ENCODE data around the gene CHAT.

DNA sequence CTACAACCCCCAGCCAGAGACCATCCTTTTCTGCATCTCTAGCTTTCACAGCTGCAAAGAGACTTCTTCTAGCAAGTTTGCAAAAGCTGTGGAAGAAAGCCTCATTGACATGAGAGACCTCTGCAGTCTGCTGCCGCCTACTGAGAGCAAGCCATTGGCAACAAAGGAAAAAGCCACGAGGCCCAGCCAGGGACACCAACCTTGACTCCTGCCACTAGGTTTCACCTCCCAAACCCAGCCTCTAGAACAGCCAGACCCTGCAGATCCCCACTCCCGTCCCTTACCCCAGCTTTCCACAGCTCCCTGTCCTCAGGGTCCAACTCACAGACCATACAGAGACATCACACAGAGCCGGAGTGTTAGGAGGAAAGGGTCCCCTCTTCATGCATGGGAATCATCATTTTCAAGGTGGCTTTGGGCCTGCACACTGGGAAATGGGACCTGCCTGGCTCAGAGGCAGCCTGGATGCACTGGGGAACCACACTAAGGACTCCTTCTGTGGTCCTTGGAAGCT is 51.1 kb downstream of the CHAT start:
- TF ChIP-seq, protein P1, sequence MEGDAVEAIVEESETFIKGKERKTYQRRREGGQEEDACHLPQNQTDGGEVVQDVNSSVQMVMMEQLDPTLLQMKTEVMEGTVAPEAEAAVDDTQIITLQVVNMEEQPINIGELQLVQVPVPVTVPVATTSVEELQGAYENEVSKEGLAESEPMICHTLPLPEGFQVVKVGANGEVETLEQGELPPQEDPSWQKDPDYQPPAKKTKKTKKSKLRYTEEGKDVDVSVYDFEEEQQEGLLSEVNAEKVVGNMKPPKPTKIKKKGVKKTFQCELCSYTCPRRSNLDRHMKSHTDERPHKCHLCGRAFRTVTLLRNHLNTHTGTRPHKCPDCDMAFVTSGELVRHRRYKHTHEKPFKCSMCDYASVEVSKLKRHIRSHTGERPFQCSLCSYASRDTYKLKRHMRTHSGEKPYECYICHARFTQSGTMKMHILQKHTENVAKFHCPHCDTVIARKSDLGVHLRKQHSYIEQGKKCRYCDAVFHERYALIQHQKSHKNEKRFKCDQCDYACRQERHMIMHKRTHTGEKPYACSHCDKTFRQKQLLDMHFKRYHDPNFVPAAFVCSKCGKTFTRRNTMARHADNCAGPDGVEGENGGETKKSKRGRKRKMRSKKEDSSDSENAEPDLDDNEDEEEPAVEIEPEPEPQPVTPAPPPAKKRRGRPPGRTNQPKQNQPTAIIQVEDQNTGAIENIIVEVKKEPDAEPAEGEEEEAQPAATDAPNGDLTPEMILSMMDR (IDR thresholded peaks at IDR 0.05 in 4 of 5, conservative IDR thresholded peaks at IDR 0.05 in 1 of 5), result no peak
- no peak for TF ChIP-seq POLR2A (IDR thresholded peaks at IDR 0.05)

Measured in gastrocnemius medialis (tissue), 4 donors.